ENCODE data around the gene ANKS3. TPM values are rescaled to one million over a fixed set of nuclear protein-coding genes. Genes with fewer than 3 reads are reported as not detected.

The ANKS3 gene, protein sequence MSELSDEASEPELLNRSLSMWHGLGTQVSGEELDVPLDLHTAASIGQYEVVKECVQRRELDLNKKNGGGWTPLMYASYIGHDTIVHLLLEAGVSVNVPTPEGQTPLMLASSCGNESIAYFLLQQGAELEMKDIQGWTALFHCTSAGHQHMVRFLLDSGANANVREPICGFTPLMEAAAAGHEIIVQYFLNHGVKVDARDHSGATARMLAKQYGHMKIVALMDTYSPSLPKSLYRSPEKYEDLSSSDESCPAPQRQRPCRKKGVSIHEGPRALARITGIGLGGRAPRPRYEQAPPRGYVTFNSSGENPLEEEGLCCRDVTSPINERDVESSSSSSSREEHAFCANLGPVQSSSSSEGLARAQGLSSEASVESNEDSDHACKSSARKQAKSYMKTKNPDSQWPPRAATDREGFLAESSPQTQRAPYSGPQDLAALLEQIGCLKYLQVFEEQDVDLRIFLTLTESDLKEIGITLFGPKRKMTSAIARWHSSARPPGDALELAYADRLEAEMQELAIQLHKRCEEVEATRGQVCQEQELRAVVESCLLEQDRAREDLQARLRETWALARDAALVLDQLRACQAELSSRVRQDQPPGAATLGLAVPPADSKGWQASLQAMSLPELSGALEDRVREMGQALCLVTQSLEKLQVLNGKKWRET
- 14.8 and 29.3 TPM in 2 replicates for total RNA-seq

GRCh38 chr16:4734063-4734729 lies at the start of gene ANKS3, which contains the start of gene DNAAF8:
ANKS3 (minus strand) TSS chr16:4734271; CDS start chr16:4730149, 4,122 bp downstream.
DNAAF8 (plus strand) TSS chr16:4734537; CDS start chr16:4736515, 1,978 bp downstream.
- DNase-seq = peak; percentile 97

GRCh38 chr16:4783251-4783950 lies 49.3 kb upstream of the ANKS3 start:
- no peak for DNase-seq

- no peak for DNase-seq
Measured at GRCh38 chr16:4780235-4780634, 46.2 kb upstream of the ANKS3 start.

DNA sequence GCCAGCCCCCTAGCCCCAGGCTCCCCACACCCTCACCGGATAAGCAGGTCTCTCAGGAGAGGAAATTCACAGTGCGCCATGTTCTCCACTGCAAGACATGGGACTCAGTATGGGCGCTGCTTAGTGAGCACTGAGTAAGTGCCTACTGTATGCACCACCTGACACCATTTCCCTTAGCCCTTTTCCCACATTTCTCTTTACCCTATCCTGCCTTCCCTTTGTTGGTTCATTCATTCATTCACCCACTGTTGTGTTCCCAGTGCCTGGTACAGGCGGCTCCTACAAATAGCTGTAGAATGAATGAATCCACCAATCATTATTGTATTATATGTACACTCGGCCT lies 44.0 kb upstream of the ANKS3 start:
- DNase-seq = no peak

DNA sequence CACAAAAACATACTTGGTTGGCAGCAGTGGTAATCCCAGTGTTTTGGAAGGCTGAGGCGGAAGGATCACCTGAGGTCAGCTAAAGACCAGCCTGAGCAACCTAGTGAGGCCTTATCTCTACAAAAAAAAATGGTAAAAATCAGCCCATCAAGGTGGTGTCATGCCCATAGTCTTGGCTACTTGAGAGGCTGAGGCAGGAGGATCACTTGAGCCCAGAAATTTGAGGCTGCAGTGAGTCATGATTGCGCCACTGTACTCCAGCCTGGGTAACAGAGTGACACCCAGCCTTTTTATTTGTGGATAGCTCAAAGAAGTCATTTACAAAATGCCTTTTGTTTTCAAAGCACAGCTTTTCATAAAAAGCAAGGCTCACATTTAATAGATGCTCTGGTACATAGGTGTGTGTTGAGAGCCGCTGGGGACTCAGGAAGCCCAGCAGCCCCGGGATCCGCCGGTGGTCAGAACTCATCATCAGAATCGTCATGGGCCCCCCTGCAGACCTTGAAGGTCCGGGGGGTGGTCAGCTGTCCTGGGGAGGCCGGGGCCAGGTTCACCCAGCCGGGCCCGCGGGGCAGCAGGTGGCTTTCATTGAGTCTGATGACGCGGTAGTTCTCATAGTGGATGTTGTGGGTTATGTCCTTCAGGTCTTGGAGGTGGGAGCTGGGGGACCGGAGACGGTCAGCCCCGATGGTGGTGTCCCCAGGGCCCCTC lies 43.4 kb upstream of the ANKS3 start:
- no peak for DNase-seq

DNA sequence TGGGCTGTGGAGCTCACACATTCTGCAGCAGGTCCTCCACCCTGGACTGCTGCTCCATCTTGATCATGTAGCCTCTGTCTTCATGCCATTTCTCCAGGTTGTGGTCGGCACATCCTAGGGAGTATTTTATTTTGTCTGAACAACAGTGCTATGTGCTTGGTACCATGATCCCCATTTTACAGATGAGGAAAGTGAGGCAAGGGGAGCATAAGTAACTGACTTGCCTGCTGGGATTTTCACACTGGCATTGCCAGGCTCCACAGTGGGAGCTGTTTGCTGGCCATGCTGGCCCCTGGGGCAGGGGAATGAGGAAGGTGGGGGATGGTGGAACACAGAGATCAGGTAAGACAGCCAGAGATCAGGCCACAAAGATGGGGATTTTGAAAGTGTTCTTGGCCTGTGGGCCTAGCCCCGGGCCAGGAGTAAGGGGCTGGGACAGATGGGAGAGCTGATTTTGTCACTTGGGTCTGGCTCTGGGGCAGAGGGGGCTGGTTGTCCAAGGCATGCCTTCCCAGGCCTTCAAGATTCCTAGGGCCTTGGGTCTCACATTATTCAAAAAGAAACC lies 42.2 kb upstream of the ANKS3 start:
- DNase-seq = no peak

- no peak for DNase-seq
Measured at GRCh38 chr16:4775005-4775404, 40.9 kb upstream of the ANKS3 start.

DNA sequence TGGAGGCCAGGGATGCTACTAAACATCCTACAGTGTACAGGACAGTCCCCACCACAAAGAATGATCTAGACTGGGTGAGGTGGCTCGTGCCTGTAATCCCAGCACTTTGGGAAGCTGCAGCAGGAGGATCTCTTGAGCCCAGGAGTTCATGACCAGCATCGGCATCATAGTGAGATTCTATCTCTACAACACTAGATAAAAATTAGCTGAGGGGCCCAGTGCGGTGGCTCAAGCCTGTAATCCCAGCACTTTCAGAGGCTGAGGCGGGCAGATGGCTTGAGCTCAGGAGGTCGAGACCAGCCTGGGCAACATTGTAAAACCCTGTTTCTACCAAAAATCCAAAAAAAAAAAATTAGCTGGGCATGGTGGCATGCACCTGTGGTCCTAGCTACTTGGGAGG lies 38.3 kb upstream of the ANKS3 start:
- DNase-seq = no peak

DNA sequence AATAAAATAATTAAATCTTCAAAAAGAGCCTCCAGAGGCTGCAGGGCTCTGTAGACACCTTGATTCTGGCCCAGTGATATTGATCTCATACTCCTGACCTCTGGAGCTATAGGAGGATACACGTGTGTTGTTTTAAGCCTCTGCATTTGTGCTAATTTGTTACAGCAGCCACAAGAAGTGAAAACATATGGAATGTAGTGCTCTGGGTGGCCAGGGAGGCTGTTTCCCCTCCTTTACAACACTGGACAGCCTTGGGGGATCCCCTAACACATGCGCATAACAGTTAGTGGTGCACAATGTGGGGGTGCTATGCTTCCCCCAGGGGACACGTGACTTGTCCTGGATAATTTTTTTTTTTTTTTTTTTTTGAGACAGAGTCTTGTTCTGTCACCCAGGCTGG lies 37.6 kb upstream of the ANKS3 start:
- no peak for DNase-seq

GRCh38 chr16:4769306-4769638 lies 35.2 kb upstream of the ANKS3 start:
- DNase-seq = no peak

- peak; percentile 96 for DNase-seq
Measured at GRCh38 chr16:4768549-4769305, 34.7 kb upstream of the ANKS3 start.

DNA sequence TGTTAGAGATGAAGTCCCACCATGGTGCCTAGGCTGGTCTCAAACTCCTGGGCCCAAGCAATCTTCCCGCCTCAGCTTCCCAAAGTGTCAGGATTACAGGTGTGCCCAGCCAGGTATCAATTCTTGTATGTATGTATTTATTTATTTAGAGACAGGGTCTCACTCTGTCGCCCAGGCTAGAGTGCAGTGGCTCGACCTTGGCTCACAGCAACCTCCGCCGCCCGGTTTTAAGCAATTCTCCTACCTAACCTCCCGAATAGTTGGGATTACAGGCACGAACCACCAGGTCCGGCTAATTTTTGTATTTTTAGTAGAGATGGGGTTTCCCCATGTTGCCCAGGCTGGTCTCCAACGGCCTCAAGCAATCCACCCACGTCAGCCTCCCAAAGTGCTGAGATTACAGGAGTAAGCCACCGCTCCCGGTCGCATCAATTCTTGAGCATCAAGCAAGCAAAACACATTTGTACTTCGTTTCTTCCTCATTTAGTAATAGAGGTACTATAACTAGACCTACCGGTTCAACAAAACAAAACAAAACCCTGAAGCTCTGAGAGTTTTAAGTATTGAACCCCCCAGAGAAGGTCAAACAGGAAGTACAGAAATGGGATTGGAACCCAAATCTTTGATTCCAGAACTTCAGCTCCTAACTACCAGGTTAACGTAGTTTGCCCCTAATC lies 33.9 kb upstream of the ANKS3 start:
- peak; percentile 30 for DNase-seq

DNA sequence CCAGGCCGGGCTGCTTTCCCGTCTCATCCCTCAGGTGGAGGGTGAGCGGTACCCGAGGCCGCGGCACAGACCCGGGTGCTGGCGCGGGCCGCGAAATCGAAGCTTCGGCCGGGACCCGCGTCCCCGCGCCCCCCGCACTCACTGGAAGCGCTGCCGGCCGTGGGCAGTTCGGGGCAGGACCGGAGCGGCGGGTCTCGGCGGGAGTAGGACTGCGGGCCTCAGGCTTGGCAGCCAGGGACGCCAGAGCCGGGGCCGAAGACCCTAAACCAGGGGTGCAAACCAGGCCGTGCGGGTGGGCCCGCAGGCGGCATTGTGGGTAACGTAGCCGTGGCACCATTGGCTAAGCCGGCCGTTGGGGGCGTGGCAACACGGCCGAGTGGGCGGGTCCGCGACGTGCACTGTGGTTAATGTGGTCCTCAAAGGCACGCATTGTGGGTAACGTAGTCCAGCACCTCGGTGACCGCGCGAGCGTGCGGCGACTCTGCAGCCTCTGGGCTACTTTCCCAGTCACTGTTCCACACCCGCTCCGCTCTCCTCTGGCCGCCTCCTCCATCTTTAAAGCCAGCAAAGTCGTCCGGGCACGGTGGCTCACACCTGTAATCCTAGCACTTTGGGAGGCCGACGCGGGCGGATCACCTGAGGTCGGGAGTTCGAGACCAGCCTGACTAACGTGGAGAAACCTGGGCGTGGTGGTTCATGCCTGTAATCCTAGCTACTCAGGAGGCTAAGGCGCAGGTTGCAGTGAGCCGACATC lies 33.0 kb upstream of the ANKS3 start, which contains the start of gene ZNF500:
Gene ZNF500 (minus strand): TSS at position 288 of the 754 bp plus-strand sequence. CDS start 1,184 bp downstream, outside the sequence.
- peak; percentile 98 for DNase-seq

DNA sequence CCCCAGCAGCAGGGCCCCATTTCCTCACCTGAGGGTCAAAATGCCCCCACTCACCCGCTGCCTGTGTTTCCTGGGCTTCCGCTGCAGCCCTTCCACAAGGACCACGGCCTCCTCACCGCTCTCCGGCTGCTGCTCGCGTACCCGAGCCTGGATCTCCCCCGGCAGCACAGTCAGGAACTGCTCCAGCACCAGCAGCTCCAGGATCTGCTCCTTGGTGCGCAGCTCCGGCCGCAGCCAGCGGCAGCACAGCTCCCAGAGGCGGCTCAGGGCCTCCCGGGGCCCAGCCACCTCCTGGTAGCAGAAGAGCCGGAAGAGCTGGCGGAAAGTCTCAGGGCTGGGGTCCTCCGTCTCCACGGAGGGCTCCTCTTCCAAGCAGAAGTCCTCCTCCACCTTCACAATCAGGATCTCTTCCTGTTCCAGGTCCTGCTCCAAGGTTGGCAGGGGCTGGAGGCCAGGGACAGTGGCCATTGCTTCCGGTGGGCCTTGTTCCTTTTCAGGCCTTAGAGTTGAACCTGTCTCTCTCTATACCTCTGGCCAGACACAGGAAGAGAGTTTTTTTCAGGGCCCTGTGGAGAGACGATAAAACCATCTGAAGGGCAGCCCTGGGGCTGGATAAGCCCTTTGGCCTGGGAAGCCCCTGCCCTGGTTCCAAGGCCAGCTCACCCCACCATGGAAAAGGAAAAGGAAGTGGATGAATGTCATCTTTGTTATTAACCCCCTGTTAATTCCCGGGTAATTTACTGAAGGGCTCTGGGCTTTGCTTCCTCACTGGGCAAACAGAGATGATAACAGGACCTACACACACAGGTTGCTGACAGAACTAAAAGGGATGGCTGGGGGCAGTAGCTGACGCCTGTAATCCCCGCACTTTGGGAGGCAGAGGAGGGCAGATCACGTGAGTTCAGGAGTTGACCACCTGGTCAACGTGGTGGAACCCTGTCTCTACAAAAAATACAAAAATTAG lies 31.7 kb upstream of the ANKS3 start:
- no peak for DNase-seq

DNA sequence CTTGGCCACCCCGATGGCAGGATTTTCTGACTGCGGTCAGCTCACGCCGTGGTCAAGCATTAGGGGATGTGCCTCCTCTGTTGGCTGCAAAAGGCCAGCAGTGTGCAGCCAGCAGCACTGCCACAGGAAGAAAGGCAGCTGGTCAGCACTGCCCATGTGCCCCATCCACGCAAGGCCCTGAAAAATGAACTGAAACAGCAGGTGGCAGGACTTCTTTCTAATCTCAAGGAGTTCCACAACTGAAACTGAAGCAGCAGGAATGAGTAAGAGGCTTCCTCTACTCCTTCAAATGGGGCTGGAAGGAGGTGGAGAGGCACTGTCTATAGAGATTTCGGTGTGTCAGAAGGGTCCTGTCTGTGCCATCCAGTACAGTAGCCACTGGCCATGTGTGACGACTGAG lies 29.7 kb upstream of the ANKS3 start:
- no peak for DNase-seq

DNA sequence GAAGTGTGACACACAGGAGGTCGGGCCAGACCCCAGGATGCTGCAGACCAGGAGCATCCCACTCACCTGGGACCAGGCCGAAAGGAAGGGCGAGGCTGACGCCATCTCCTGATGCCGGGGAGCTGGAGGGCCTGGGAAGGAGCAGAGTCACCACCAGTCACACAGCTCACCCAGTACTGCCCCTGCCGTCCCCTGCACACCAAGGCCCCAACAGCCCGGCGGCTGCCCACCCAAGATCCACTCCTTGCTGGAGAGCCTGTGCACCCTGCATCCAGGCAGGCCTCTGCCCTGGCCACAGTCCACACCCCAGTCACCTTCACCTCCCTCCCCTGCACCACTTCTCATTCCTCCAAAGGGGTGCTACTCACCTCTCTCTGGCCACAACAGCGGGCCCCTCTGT lies 28.1 kb upstream of the ANKS3 start:
- no peak for DNase-seq

- DNase-seq = no peak
Measured at GRCh38 chr16:4760221-4760910, 26.3 kb upstream of the ANKS3 start.

- no peak for DNase-seq
Measured at GRCh38 chr16:4755687-4756086, 21.6 kb upstream of the ANKS3 start.
